Effector CD8-positive, alpha-beta T cell (primary cell): ENCODE results near the gene RAD23A.
A peak's percentile ranks its signal among the peaks of the same experiment; 100 is the strongest.
"Not testable (repeated sequence)": the region's sequence is repeated elsewhere in the genome, so short reads cannot be mapped to it uniquely, and the experiment has no call there.

ENCODE experiments used
- DNase-seq: peaks from one replicate; lab custom pipeline; 2025; lab: John Stamatoyannopoulos, UW

RAD23A gene

DNA sequence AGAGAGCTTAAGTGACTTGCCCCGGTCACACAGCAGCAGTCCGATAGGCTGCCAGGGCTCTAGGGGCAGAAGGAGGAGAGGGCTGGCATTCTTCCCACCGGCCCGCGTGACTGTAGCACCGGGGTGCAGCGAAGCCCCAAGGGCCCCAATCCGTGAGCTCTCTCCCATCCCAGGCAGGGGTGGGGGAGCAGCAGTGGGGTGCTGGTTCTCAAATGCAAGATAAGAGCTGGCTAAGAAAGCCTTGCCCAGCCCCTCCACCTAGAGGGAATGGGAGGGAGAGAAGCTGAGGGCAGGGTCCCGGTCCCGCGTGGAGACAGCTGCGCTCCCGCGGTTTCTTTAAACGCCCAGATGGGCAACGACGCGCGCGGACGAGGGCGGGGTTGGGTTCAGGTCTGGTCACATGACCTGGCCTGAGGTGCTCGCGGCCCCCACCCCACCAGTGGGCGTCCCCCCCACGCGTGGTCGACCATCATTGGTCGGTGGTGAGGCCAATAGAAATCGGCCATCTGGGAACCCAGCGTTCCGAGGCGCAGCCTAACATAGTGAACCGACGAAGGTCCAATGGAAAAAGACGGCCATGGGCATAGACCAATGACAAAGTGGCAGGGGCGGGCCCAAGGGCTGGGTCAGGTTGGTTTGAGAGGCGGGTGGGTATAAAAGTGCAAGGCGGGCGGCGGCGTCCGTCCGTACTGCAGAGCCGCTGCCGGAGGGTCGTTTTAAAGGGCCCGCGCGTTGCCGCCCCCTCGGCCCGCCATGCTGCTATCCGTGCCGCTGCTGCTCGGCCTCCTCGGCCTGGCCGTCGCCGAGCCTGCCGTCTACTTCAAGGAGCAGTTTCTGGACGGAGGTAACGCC, 7.5 kb upstream of the RAD23A start, which contains the start of gene CALR:
Gene CALR (plus strand): TSS at position 683 of the 852 bp plus-strand sequence. CDS start 71 bp downstream, at position 754.
- peak; percentile 99 for DNase-seq

DNA sequence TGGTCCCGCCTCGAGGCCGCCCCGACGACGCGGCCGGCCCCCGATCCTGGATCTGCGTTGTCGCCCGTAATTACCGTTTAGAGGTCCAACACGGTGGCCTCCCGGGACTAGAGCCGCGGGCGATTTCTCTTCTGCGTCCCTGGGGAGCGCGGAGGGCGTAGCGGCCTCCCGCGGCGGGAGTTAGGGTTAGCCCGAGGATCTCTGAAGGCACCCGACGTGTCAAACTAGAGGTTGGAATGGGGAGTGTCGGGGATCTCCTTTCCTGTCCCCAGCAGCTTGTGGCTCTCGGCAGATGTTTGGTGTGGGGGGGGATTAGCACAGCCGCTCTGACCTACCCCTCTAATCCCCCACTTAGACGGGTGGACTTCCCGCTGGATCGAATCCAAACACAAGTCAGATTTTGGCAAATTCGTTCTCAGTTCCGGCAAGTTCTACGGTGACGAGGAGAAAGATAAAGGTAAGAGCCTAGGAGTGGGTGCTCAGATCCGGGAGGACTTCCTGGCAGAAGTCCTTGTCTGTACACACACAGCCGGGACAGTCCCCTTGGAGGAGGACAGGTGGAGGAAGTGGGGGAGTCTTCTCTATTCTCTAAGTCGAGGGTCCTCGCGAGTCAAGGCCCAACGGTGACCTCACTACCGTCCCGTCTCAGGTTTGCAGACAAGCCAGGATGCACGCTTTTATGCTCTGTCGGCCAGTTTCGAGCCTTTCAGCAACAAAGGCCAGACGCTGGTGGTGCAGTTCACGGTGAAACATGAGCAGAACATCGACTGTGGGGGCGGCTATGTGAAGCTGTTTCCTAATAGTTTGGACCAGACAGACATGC, 6.7 kb upstream of the RAD23A start:
- no peak for DNase-seq

DNA sequence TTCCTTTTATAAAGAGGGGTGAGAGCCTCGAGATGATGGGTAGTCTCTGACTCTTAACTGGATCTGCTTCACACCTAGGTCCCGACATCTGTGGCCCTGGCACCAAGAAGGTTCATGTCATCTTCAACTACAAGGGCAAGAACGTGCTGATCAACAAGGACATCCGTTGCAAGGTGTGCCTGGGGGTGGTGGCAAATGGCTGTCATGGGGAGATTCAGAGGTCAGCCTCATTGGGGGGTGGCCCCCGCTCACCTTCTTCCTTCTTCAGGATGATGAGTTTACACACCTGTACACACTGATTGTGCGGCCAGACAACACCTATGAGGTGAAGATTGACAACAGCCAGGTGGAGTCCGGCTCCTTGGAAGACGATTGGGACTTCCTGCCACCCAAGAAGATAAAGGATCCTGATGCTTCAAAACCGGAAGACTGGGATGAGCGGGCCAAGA, 5.7 kb upstream of the RAD23A start:
- DNase-seq: no peak

DNA sequence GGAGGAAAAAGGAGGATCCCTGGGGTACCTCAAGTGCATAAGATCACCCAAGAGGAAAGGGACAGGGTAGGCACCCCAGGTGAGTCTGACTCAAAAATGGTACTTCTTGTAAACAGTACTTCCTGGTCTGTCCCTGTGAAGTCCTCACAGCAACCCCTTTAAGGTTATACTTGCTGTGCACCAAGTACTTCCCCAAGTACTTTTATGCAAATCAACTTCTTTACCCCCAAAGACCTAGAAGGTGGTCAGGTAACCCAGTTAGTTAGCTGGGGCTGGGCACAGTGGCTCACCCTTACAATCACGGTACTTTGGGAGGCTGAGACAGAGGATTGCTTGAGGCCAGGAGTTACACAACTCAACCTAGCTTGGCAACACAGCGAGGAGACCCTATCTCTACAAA, 4.8 kb upstream of the RAD23A start:
- no peak for DNase-seq

DNA sequence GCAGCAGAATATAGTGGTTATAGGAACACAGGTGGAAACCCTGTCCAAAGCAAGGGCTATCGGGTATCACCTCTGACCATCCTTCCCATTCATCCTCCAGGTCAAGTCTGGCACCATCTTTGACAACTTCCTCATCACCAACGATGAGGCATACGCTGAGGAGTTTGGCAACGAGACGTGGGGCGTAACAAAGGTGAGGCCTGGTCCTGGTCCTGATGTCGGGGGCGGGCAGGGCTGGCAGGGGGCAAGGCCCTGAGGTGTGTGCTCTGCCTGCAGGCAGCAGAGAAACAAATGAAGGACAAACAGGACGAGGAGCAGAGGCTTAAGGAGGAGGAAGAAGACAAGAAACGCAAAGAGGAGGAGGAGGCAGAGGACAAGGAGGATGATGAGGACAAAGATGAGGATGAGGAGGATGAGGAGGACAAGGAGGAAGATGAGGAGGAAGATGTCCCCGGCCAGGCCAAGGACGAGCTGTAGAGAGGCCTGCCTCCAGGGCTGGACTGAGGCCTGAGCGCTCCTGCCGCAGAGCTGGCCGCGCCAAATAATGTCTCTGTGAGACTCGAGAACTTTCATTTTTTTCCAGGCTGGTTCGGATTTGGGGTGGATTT, 2.1 kb upstream of the RAD23A start:
- DNase-seq: no peak

DNA sequence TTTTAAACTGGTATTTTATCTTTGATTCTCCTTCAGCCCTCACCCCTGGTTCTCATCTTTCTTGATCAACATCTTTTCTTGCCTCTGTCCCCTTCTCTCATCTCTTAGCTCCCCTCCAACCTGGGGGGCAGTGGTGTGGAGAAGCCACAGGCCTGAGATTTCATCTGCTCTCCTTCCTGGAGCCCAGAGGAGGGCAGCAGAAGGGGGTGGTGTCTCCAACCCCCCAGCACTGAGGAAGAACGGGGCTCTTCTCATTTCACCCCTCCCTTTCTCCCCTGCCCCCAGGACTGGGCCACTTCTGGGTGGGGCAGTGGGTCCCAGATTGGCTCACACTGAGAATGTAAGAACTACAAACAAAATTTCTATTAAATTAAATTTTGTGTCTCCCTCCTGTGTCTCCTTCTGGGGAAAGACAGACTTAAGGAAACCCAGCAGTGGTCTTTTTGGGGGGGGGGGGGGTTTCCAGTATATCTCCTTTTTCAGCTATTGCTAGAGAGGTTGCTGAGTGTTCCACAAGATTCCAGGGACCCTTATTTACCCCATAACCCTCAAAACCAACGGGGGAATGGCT, 1.5 kb upstream of the RAD23A start:
- DNase-seq: no peak

DNA sequence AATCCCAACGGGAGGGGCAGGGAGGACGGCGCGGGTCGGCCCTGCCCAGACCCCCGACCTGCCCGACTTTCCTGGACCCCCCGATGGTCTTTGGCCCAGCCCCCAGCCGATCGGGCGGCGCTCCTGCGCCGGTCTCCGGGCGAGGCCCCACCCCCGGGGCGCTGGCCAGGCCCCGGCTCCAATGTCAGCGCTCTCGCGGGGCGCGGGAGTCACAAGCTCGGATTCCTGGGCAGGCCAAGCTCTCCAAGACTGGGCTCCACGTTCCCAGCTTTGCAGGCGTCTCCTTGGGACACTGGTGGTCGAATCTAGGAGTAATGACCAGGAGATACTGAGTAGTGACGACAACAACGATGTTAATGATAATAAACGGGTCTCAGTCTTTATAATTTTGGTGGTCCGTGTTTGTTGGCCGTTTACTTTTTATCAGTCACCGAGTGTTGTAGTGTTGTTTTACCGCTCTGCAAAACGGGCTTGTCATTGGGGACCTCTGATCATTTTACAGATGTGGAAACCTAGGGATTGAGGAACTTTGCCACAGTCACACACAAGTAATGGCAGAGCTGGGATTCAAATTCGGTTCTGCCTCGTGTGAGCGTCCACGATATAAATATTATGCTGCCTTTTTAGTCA, 545 bp downstream of the RAD23A start:
- DNase-seq: peak; percentile 34

DNA sequence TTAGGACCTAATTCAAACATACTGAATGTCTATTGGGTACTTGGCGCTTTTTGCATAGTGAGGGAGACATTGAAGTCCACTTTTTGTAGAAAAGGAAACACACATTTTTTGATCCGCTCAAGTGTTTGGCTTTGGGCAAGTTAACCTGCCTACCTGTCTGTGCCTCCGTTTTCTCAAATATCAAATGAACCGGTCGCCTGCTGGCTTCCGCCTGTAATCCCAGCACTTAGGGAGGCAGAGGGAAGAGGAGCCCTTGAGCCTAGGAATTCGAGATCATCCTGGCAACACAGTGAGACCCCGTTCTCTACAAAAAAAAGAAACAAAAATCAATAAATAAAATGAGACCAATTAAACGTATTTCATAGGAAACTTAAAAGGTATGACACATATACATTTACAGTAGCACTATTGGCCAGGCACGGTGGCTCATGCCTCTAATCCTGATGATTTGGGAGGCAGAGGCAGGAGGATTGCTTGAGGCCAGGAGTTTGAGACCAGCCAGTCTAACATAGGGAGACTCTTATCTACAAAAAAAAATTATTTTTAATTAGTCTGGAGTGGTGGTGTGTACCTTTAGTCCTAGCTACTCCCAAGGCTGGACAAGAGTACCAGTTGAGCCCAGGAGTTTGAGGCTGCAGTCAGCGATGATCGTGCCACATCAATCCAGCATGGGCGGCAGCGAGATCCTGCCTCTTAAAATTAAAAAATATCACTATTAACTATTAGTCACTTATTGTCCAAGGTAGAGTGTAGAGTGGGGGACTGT, 1.3 kb downstream of the RAD23A start:
- DNase-seq: no peak

DNA sequence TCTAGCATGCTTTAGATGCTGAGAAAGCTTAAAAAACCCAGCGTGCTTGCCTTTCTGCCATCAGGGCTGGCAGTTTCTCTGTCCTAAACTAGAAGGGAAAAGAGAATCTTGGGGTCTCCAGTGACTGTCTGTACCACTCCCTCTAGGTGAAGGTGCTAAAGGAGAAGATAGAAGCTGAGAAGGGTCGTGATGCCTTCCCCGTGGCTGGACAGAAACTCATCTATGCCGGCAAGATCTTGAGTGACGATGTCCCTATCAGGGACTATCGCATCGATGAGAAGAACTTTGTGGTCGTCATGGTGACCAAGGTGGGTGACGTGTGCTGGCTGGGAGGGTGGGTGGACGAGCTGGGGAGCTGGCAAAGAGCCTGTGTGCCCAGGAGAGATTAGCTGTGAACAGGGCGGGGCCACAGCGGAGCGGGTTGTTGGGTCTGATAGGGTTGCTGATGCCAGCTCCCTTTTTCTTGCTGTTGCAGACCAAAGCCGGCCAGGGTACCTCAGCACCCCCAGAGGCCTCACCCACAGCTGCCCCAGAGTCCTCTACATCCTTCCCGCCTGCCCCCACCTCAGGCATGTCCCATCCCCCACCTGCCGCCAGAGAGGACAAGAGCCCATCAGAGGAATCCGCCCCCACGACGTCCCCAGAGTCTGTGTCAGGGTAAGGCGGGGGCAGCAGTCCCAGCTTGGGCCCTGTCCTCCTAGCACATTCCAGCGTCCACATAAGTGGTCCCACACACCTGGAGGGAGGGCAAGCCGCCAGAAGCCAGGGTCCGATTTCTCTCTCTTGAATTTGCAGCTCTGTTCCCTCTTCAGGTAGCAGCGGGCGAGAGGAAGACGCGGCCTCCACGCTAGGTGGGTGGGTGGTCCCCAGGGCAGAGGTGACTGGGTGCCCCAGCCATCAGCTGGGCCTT, 2.3 kb downstream of the RAD23A start:
- DNase-seq: no peak

DNA sequence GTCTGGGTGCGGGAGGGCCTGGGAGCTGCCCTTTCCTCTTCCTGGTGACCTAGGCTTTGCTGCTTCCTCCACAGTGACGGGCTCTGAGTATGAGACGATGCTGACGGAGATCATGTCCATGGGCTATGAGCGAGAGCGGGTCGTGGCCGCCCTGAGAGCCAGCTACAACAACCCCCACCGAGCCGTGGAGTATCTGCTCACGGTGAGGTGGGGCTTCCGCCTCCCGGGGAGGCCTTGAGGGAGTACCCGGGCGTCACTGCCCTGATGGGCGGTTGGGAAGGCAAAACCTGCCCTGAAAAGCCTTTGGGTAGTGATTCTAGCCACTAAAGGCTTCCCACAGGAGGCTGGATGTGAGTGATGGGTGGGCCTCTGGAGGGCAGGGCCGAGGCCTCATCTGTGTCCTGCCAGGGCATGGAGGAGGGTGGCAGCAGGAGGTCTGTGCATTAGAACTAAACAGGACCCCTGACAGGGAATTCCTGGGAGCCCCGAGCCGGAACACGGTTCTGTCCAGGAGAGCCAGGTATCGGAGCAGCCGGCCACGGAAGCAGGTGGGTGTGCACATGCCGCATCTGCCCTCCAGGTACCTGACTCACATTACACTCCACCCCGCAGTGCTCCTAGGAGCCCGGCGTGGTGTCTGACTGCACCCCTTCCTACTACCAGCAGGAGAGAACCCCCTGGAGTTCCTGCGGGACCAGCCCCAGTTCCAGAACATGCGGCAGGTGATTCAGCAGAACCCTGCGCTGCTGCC, 3.1 kb downstream of the RAD23A start:
- DNase-seq: no peak

DNA sequence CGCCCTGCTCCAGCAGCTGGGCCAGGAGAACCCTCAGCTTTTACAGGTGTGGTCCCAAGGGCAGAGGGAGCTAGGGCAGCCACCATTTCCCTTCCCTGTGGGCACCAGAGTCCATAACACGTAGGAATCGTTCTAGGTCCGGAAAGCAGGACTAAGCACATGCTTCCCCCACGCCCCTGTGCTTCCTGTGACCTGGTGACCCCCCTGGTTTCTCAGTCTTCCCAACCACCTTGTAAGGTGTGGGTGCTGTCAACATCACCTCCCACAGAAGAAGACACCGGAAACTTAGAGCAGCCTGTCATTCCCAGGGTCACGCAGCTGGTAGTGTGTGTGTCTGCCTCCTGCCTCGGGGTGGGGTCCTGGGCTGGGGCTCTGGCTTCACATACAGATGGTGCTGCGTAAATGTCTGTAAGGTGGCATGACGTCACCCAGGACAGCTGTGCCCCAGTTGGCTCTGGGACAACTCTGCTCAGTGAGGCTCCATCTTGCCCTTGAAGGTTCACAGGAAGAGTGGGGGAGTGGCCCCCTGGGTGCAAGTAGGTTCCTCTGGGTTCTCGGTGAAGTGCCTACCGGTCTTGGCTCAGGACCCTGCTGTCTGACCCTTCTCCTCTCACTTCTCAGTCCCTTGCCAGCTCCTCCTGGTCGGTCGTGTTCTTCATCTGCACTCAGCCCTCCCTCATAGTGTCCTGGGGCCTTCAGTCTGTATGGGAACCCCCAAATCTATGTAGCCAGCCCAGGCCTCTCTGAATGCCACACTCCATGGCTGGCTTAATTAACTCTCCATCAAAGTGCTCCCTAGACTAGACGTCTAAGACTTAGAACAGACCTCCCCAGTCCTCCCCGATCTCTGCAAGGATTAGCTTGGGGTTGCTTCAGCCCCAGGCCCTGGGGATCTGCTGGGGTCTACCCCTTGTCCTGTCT, 4.0 kb downstream of the RAD23A start:
- DNase-seq: no peak

DNA sequence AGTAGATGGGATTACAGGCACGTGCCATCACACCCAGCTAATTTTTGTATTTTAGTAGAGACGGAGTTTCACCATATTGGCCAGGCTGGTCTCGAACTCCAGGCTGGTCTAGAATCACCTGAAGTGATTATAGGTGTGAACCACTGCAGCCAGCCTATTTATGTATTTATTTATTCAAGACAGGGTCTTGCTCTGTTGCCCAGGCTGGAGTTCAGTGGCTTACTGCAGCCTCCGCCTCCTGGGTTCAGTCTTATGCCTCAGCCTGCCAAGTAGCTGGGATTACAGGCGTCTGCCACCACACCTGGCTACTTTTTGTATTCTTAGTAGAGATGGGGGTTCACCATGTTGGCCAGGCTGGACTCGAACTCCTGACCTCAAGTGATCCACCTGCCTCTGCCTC, 6.4 kb downstream of the RAD23A start:
- DNase-seq: not testable (repeated sequence)

DNA sequence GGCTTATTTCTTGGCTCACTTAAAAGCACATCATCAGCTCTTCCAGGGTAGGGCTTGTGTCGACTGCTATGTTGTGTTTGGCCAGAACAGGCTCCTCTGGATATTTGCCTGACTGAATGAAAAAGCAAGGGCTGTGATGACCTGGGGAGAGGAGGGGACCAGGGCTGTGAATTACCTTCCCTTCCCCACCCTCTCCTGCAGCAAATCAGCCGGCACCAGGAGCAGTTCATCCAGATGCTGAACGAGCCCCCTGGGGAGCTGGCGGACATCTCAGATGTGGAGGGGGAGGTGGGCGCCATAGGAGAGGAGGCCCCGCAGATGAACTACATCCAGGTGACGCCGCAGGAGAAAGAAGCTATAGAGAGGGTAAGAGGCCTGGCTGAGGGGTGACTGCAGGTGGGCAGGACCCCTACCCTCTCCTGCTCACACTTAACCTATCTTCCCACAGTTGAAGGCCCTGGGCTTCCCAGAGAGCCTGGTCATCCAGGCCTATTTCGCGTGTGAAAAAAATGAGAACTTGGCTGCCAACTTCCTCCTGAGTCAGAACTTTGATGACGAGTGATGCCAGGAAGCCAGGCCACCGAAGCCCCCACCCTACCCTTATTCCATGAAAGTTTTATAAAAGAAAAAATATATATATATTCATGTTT, 7.0 kb downstream of the RAD23A start:
- DNase-seq: no peak

DNA sequence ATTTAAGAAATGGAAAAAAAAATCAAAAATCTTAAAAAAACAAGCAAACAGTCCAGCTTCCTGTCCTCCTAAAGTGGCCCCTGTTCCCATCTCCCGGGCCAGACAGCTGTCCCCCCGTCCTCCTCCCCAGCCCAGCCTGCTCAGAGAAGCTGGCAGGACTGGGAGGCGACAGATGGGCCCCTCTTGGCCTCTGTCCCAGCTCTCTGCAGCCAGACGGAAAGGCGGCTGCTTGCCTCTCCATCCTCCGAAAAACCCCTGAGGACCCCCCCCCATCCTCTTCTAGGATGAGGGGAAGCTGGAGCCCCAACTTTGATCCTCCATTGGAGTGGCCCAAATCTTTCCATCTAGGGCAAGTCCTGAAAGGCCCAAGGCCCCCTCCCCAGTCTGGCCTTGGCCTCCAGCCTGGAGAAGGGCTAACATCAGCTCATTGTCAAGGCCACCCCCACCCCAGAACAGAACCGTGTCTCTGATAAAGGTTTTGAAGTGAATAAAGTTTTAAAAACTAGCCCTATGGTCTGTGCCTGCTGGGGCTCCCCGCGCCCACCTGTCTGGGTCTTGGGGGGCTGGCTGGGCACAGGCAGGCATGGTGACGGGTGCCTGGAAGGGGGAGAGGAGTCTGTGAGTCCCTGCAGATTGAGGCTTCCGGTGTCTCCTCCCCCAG, 7.6 kb downstream of the RAD23A start:
- no peak for DNase-seq

DNA sequence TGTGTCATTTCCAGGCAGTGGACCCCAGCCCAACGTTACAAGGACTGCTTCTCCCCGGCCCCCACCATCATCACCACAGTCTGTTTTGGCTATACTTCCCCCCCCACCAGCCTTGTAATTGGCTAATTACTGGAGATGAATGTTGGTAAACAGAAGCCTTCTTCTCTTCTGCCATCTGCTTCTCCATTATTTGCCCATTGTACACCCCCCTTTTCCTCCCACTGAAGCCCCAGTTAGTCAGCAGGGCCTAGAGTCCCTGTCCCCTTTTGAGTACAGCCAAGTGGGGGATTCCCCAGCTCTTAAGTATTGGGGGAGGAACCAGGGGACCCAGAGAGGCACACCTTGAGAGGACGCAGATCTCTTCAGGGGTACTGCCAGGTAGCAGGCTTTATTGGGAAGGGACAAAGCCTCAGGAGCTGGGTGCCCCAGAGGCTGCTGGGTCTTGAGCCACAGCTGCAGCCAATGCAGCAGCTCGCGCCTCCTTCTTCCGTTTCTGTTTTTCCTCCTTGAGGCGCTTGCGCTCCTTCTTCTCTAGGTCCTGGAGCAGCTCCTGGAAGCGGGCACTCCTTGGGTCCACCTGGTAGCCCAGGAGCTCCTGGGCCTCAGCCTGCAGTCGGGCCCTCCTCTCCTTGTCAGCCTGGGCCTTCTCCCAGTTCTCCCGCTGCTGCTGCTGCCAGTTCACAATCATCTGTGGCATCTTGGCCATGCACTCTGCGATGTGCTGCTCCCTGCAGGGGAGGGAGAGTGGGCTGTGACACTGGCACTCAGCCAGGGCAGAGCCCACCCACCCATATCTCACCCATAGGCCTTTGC, 8.3 kb downstream of the RAD23A start:
- DNase-seq: no peak

DNA sequence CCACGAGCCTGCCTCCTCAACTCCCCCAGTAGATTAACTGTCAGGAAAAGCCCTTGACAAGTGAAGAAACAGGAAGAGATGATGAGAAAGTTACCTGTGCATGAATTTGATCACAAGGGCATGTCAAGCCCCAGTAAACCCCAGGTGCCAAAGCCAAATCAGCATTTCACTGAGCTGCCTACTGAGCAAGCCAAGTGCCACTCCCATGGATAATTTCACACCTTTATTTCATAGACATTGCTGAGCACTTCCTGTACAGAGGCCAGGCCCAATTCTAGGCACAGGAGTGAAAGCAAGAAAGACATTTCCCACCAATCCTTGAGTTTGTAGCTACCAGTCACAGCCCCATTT, 8.9 kb downstream of the RAD23A start:
- DNase-seq: no peak
